Activated CD8-positive, alpha-beta T cell treated with anti-CD3 and anti-CD28 coated beads, Interleukin-2, amount 10 ng/mL, durations not matched to agents 7 days and 5 days (primary cell): ENCODE data around the gene LHFPL2. TPM values are rescaled to one million over a fixed set of nuclear protein-coding genes. Genes with fewer than 3 reads are reported as not detected.
A peak's percentile ranks its signal among the peaks of the same experiment; 100 is the strongest.
"Not testable (repeated sequence)": the region's sequence is repeated elsewhere in the genome, so short reads cannot be mapped to it uniquely, and the experiment has no call there.

ENCODE experiments used
- ATAC-seq: fragments of 150-1000 bp; cut with Tn5 transposase; one replicate; pipeline ENCODE4 v1.10.0; 2021; ENCODE audit warnings: moderate library complexity
- CTCF ChIA-PET: fragments of 350-600 bp; sonication (Branson Sonifier 250); formaldehyde crosslinking; loops from one replicate; lab custom pipeline; 2021; ENCODE audit warnings: antibody characterized with exemption; lab: Charles Lee
- POLR2A ChIA-PET: fragments of 350-600 bp; sonication (Branson Sonifier 250); formaldehyde crosslinking; loops from one replicate; lab custom pipeline; 2021; ENCODE audit warnings: antibody characterized with exemption; lab: Charles Lee
- DNase-seq: peaks from one replicate; pipeline ENCODE4 v3.0.0-alpha.2; 2020
- H3K27ac Mint-ChIP-seq: one replicate; pipeline ENCODE4 v1.8.0; 2021; ENCODE audit warnings: mild to moderate bottlenecking, mixed read lengths
- H3K27me3 Mint-ChIP-seq: one replicate; pipeline ENCODE4 v1.8.0; 2021; ENCODE audit warnings: low read depth, mixed read lengths
- H3K36me3 Mint-ChIP-seq: one replicate; pipeline ENCODE4 v1.8.0; 2021; ENCODE audit warnings: low read depth, mixed read lengths
- H3K4me1 Mint-ChIP-seq: one replicate; pipeline ENCODE4 v1.8.0; 2021; ENCODE audit warnings: low read depth, mixed read lengths
- H3K4me3 Mint-ChIP-seq: one replicate; pipeline ENCODE4 v1.8.0; 2021; ENCODE audit warnings: mild to moderate bottlenecking, mixed read lengths
- H3K9me3 Mint-ChIP-seq: one replicate; pipeline ENCODE4 v1.8.0; 2022; ENCODE audit warnings: mixed read lengths; ENCODE audit not compliant: insufficient read depth
- total RNA-seq, 2 experiments: library from RNA; stranded (reverse); gene quantifications; one replicate each; pipeline ENCODE4 v1.2.3, GENCODE V29; 2021

LHFPL2 gene
- under 1 TPM in 1 of 2 experiments, not detected in 1; 0.34 TPM for total RNA-seq

GRCh38 chr5:78648359-78649210 is at the start of gene LHFPL2:
LHFPL2 (minus strand) TSS chr5:78648772; CDS start chr5:78510213, 138,559 bp downstream.
- H3K4me1 Mint-ChIP-seq = peaks cover 11% of the 10 kb centered on the region
- peak within 1 kb of the TSS; percentile 65 for H3K4me3 Mint-ChIP-seq
- no peaks in the 10 kb centered on the region for H3K36me3 Mint-ChIP-seq
- peak within 1 kb of the TSS; percentile 6 for H3K27ac Mint-ChIP-seq
- POLR2A ChIA-PET = no interaction called here
- CTCF ChIA-PET = interaction anchor here (2.1 kb wide), 1 partner anchor 485 kb away, joined by 4 read pairs; no protein-coding TSS in a partner anchor
- peaks cover 50% of the 10 kb centered on the region for H3K27me3 Mint-ChIP-seq
- DNase-seq (peak; percentile 27), ATAC-seq (peak; percentile 74)
- H3K9me3 Mint-ChIP-seq = no peaks in the 10 kb centered on the region

- no peak overlapping the region for H3K27ac Mint-ChIP-seq
- no peaks in the 10 kb centered on the region for H3K36me3 Mint-ChIP-seq
- no peaks in the 10 kb centered on the region for H3K4me1 Mint-ChIP-seq
- no peak for DNase-seq
- CTCF ChIA-PET = no interaction called here
- POLR2A ChIA-PET = no interaction called here
- no peak for ATAC-seq
- no peak overlapping the region for H3K4me3 Mint-ChIP-seq
- H3K9me3 Mint-ChIP-seq = no peaks in the 10 kb centered on the region
- H3K27me3 Mint-ChIP-seq = peaks cover 3% of the 10 kb centered on the region
These were observed 48.1 kb upstream of the LHFPL2 start for GRCh38 chr5:78696637-78697036.

- POLR2A ChIA-PET, ATAC-seq, H3K27ac Mint-ChIP-seq, CTCF ChIA-PET, H3K4me1 Mint-ChIP-seq, DNase-seq, H3K4me3 Mint-ChIP-seq, H3K36me3 Mint-ChIP-seq, H3K27me3 Mint-ChIP-seq, H3K9me3 Mint-ChIP-seq: not testable (repeated sequence)
These were observed 47.5 kb upstream of the LHFPL2 start for GRCh38 chr5:78696052-78696451.

- Mint-ChIP-seq H3K27ac (no peak overlapping the region), H3K4me1 (no peaks in the 10 kb centered on the region), H3K9me3 (no peaks in the 10 kb centered on the region), H3K4me3 (no peak overlapping the region), H3K36me3 (no peaks in the 10 kb centered on the region), H3K27me3 (peaks cover 3% of the 10 kb centered on the region)
- CTCF ChIA-PET = no interaction called here
- DNase-seq (no peak), ATAC-seq (no peak)
- POLR2A ChIA-PET = no interaction called here
These were observed 44.8 kb upstream of the LHFPL2 start for GRCh38 chr5:78693339-78693738.

GRCh38 chr5:78691084-78691960 is 42.8 kb upstream of the LHFPL2 start:
- CTCF ChIA-PET = no interaction called here
- ATAC-seq (no peak), DNase-seq (no peak)
- Mint-ChIP-seq H3K4me3 (no peak overlapping the region), H3K36me3 (no peaks in the 10 kb centered on the region), H3K27me3 (peaks cover 3% of the 10 kb centered on the region), H3K27ac (no peak overlapping the region), H3K9me3 (no peaks in the 10 kb centered on the region), H3K4me1 (no peaks in the 10 kb centered on the region)
- POLR2A ChIA-PET = no interaction called here

GRCh38 chr5:78690253-78690972 is 41.8 kb upstream of the LHFPL2 start:
- ATAC-seq = no peak
- Mint-ChIP-seq H3K27me3 (no peaks in the 10 kb centered on the region), H3K36me3 (no peaks in the 10 kb centered on the region), H3K9me3 (no peaks in the 10 kb centered on the region), H3K4me3 (no peak overlapping the region), H3K27ac (no peak overlapping the region), H3K4me1 (no peaks in the 10 kb centered on the region)
- DNase-seq = no peak
- POLR2A ChIA-PET = no interaction called here
- CTCF ChIA-PET = no interaction called here

GRCh38 chr5:78689540-78690252 is 41.1 kb upstream of the LHFPL2 start:
- no peaks in the 10 kb centered on the region for H3K36me3 Mint-ChIP-seq
- H3K27ac Mint-ChIP-seq = no peak overlapping the region
- H3K4me1 Mint-ChIP-seq = no peaks in the 10 kb centered on the region
- POLR2A ChIA-PET = no interaction called here
- no peaks in the 10 kb centered on the region for H3K9me3 Mint-ChIP-seq
- ATAC-seq (no peak), DNase-seq (no peak)
- no peaks in the 10 kb centered on the region for H3K27me3 Mint-ChIP-seq
- H3K4me3 Mint-ChIP-seq = no peak overlapping the region
- CTCF ChIA-PET = no interaction called here

- CTCF ChIA-PET, H3K4me3 Mint-ChIP-seq, H3K36me3 Mint-ChIP-seq, H3K4me1 Mint-ChIP-seq, POLR2A ChIA-PET, H3K27me3 Mint-ChIP-seq, H3K9me3 Mint-ChIP-seq, DNase-seq, H3K27ac Mint-ChIP-seq, ATAC-seq: not testable (repeated sequence)
These were observed 38.9 kb upstream of the LHFPL2 start for GRCh38 chr5:78687514-78687913.

GRCh38 chr5:78683905-78684304 is 35.3 kb upstream of the LHFPL2 start:
- ATAC-seq, H3K4me3 Mint-ChIP-seq, H3K9me3 Mint-ChIP-seq, DNase-seq, H3K27me3 Mint-ChIP-seq, H3K36me3 Mint-ChIP-seq, H3K4me1 Mint-ChIP-seq, H3K27ac Mint-ChIP-seq, CTCF ChIA-PET, POLR2A ChIA-PET: not testable (repeated sequence)

GRCh38 chr5:78679905-78680304 is 31.3 kb upstream of the LHFPL2 start:
- DNase-seq = no peak
- no peaks in the 10 kb centered on the region for H3K9me3 Mint-ChIP-seq

More at GRCh38 chr5:78679905-78680304, 31.3 kb upstream of the LHFPL2 start:
- Mint-ChIP-seq H3K4me3 (no peak overlapping the region), H3K4me1 (no peaks in the 10 kb centered on the region), H3K36me3 (no peaks in the 10 kb centered on the region), H3K27ac (no peak overlapping the region), H3K27me3 (peaks cover 2% of the 10 kb centered on the region)
- no peak for ATAC-seq
- POLR2A ChIA-PET = no interaction called here
- CTCF ChIA-PET = no interaction called here
